C4-2B (cell line): Measurements from ENCODE around the gene HSPA4.

Source experiments
- H3K27ac ChIP-seq: fragments of 450-650 bp; 2 replicates; pipeline ENCODE4 v1.5.1; 2017
- CTCF ChIP-seq: fragments of 450-650 bp; conservative IDR thresholded peaks from 2 replicates; pipeline ENCODE4 v1.5.1; 2017; ENCODE audit warnings: mild to moderate bottlenecking
- ZFX ChIP-seq: fragments of 450-650 bp; IDR thresholded peaks from 2 replicates; pipeline ENCODE4 v1.6.1; 2017

Gene HSPA4

GRCh38 chr5:133108481-133108921 is 56.7 kb downstream of the HSPA4 start:
- TF ChIP-seq ZFX (no peak), CTCF (no peak)

GRCh38 chr5:133109655-133110483 is 58.1 kb downstream of the HSPA4 start:
- no peak overlapping the region for H3K27ac ChIP-seq
- no peak for TF ChIP-seq ZFX
- TF ChIP-seq CTCF = no peak

More at GRCh38 chr5:133108481-133108921, 56.7 kb downstream of the HSPA4 start:
- no peak overlapping the region for H3K27ac ChIP-seq

- TF ChIP-seq ZFX (no peak), CTCF (no peak)
- no peak overlapping the region for H3K27ac ChIP-seq
Observed at GRCh38 chr5:133110709-133111108, 58.9 kb downstream of the HSPA4 start.

GRCh38 chr5:133111299-133111698 is 59.5 kb downstream of the HSPA4 start:
- TF ChIP-seq ZFX (no peak), CTCF (peak; percentile 94)
- no peak overlapping the region for H3K27ac ChIP-seq

GRCh38 chr5:133112026-133112660 is 60.3 kb downstream of the HSPA4 start:
- TF ChIP-seq CTCF (no peak), ZFX (no peak)
- no peak overlapping the region for H3K27ac ChIP-seq

GRCh38 chr5:133113331-133114061 is 61.7 kb downstream of the HSPA4 start:
- H3K27ac ChIP-seq = no peak overlapping the region
- TF ChIP-seq CTCF = no peak
- no peak for TF ChIP-seq ZFX
